ENCODE measurements around the gene MICU1. TPM values are rescaled to one million over a fixed set of nuclear protein-coding genes. Genes with fewer than 3 reads are reported as not detected.
"Not testable (repeated sequence)": the region's sequence is repeated elsewhere in the genome, so short reads cannot be mapped to it uniquely, and the experiment has no call there.

The MICU1 gene
- total RNA-seq, 1 experiment from 2014 or later: 46.9 TPM

GRCh38 chr10:72326665-72327603 is 298.9 kb downstream of the MICU1 start:
- in situ Hi-C loops (cut with HindIII; ENCODE audit: low pct_unique_long_range_greater_than_20kb, low sequenced_read_pairs); H3K27me3 ChIP-seq (ENCODE audit: control insufficient read depth, insufficient read depth, low read length); H3K4me3 ChIP-seq (ENCODE audit: low read depth in 2 of 2, low read length in 2 of 2); H3K9me3 ChIP-seq (ENCODE audit: control insufficient read depth, insufficient read depth, low read depth, low read length); DNase-seq (ENCODE audit: low read depth, low spot score); POLR2A ChIA-PET; ATAC-seq; intact Hi-C loops (cut with micrococcal nuclease; ENCODE audit: unreplicated experiment); H3K36me3 ChIP-seq (ENCODE audit: control insufficient read depth, insufficient read depth, low read length): not testable (repeated sequence)
- TSS peak; percentile 92 for BruUV-seq (replicated peaks)
- CTCF ChIA-PET: interaction anchor here (1.0 to 2.1 kb wide), 3 partner anchors 52 to 54 kb away, joined by 3 to 8 read pairs (median 7); partner anchors contain the start of gene DDIT4
- Histone ChIP-seq H3K27ac (ENCODE audit: low read length) (peak overlapping the region; percentile 89), H3K4me1 (ENCODE audit: control insufficient read depth, insufficient read depth, low read length) (peaks cover 77% of the 10 kb centered on the region)

GRCh38 chr10:72325243-72326175 is 300.4 kb downstream of the MICU1 start:
- H3K9me3 ChIP-seq (ENCODE audit: control insufficient read depth, insufficient read depth, low read depth, low read length); H3K27me3 ChIP-seq (ENCODE audit: control insufficient read depth, insufficient read depth, low read length); intact Hi-C loops (cut with micrococcal nuclease; ENCODE audit: unreplicated experiment); H3K36me3 ChIP-seq (ENCODE audit: control insufficient read depth, insufficient read depth, low read length); ATAC-seq; H3K4me3 ChIP-seq (ENCODE audit: low read depth in 2 of 2, low read length in 2 of 2); DNase-seq (ENCODE audit: low read depth, low spot score); in situ Hi-C loops (cut with HindIII; ENCODE audit: low pct_unique_long_range_greater_than_20kb, low sequenced_read_pairs); BruUV-seq (replicated peaks): not testable (repeated sequence)
- CTCF ChIA-PET: interaction anchor here (2.1 kb wide), 1 partner anchor 51 kb away, joined by 7 read pairs; no protein-coding TSS in a partner anchor
- Histone ChIP-seq H3K27ac (ENCODE audit: low read length) (peak overlapping the region; percentile 92), H3K4me1 (ENCODE audit: control insufficient read depth, insufficient read depth, low read length) (peaks cover 79% of the 10 kb centered on the region)
- POLR2A ChIA-PET: interaction anchor here (0.6 kb wide), 1 partner anchor 10 kb away, joined by 6 read pairs; no protein-coding TSS in a partner anchor

- no peaks in the 10 kb centered on the region for H3K36me3 ChIP-seq (ENCODE audit: control insufficient read depth, insufficient read depth, low read length)
- no peaks in the 10 kb centered on the region for H3K27me3 ChIP-seq (ENCODE audit: control insufficient read depth, insufficient read depth, low read length)
- H3K9me3 ChIP-seq (ENCODE audit: control insufficient read depth, insufficient read depth, low read depth, low read length): no peaks in the 10 kb centered on the region
- in situ Hi-C loops (cut with HindIII; ENCODE audit: low pct_unique_long_range_greater_than_20kb, low sequenced_read_pairs): loop anchor here (25.0 kb wide), 1 partner anchor 361 kb away; the partner anchor contains the start of gene CHST3
- no peak overlapping the region for H3K4me3 ChIP-seq (ENCODE audit: low read depth in 2 of 2, low read length in 2 of 2)
- BruUV-seq (replicated peaks): no TSS peak
- ChIA-PET POLR2A (no interaction called here), CTCF (no interaction called here)
- intact Hi-C loops (cut with micrococcal nuclease; ENCODE audit: unreplicated experiment): no loop called here
- no peak for ATAC-seq
- DNase-seq (ENCODE audit: low read depth, low spot score): no peak
- H3K4me1 ChIP-seq (ENCODE audit: control insufficient read depth, insufficient read depth, low read length): peaks cover 80% of the 10 kb centered on the region
- H3K27ac ChIP-seq (ENCODE audit: low read length): peak overlapping the region; percentile 89
- TF ChIP-seq, protein P1, sequence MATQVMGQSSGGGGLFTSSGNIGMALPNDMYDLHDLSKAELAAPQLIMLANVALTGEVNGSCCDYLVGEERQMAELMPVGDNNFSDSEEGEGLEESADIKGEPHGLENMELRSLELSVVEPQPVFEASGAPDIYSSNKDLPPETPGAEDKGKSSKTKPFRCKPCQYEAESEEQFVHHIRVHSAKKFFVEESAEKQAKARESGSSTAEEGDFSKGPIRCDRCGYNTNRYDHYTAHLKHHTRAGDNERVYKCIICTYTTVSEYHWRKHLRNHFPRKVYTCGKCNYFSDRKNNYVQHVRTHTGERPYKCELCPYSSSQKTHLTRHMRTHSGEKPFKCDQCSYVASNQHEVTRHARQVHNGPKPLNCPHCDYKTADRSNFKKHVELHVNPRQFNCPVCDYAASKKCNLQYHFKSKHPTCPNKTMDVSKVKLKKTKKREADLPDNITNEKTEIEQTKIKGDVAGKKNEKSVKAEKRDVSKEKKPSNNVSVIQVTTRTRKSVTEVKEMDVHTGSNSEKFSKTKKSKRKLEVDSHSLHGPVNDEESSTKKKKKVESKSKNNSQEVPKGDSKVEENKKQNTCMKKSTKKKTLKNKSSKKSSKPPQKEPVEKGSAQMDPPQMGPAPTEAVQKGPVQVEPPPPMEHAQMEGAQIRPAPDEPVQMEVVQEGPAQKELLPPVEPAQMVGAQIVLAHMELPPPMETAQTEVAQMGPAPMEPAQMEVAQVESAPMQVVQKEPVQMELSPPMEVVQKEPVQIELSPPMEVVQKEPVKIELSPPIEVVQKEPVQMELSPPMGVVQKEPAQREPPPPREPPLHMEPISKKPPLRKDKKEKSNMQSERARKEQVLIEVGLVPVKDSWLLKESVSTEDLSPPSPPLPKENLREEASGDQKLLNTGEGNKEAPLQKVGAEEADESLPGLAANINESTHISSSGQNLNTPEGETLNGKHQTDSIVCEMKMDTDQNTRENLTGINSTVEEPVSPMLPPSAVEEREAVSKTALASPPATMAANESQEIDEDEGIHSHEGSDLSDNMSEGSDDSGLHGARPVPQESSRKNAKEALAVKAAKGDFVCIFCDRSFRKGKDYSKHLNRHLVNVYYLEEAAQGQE (IDR thresholded peaks at IDR 0.05; ENCODE audit: insufficient read depth in 1 of 2, low read depth in 2 of 2, low read length in 1 of 2): no peak
- no peak for TF ChIP-seq TCF7L2 (IDR thresholded peaks at IDR 0.05; ENCODE audit: low read depth, low read length)
- TF ChIP-seq CTCF (IDR thresholded peaks at IDR 0.05): no peak
- no peak for TF ChIP-seq POLR2AphosphoS5 (IDR thresholded peaks at IDR 0.05; ENCODE audit: low read depth, low read length)
- no peak for TF ChIP-seq SIN3A (IDR thresholded peaks at IDR 0.05; ENCODE audit: borderline replicate concordance, insufficient read depth, low read depth, low read length)
Observed at GRCh38 chr10:72323771-72324191, 302.1 kb downstream of the MICU1 start.
